OCI-LY3 (cell line): Measurements from ENCODE around the gene FSTL5.

Experiments
- H2AFZ ChIP-seq: fragments of 200-600, 300-600 bp; shearing (Covaris generic); 2 replicates; pipeline ENCODE4 v1.6.0; 2014; ENCODE audit warnings: antibody characterized with exemption, low read depth, low read length
- H3K27ac ChIP-seq: fragments of 200-600, 300-600 bp; sonication (generic); 2 replicates; pipeline ENCODE4 v1.5.1; 2014; ENCODE audit warnings: mild to moderate bottlenecking, low read length, moderate library complexity, mixed read lengths
- H3K27me3 ChIP-seq: fragments of 200-600, 300-600 bp; sonication (generic); 2 replicates; pipeline ENCODE4 v1.6.1; 2014; ENCODE audit warnings: low read depth, low read length, mixed read lengths
- H3K36me3 ChIP-seq: fragments of 200-600, 300-600 bp; sonication (generic); replicated peaks from 2 replicates; pipeline ENCODE3; 2014; ENCODE audit warnings: low read depth, low read length, mixed read lengths
- H3K4me1 ChIP-seq: fragments of 300-600, 200-600 bp; sonication (generic); 2 replicates; pipeline ENCODE4 v1.6.1; 2014; ENCODE audit warnings: low read length, mixed read lengths
- H3K4me2 ChIP-seq: fragments of 200-600, 300-600 bp; sonication (generic); 2 replicates; pipeline ENCODE4 v1.6.1; 2014; ENCODE audit warnings: low read length, mixed read lengths
- H3K4me3 ChIP-seq: fragments of 300-600, 200-600 bp; sonication (generic); 2 replicates; pipeline ENCODE4 v1.5.1; 2014; ENCODE audit warnings: antibody characterized with exemption, mild to moderate bottlenecking, low read length, moderate library complexity
- H3K79me2 ChIP-seq: fragments of 300-600, 200-600 bp; shearing (Covaris generic); 2 replicates; pipeline ENCODE4 v1.6.1; 2014; ENCODE audit warnings: mild to moderate bottlenecking, low read length, mixed read lengths
- H3K9ac ChIP-seq: fragments of 300-600, 200-600 bp; shearing (Covaris generic); 2 replicates; pipeline ENCODE4 v1.6.0; 2014; ENCODE audit warnings: mild to moderate bottlenecking, low read length, moderate library complexity
- H3K9me3 ChIP-seq: fragments of 200-600, 300-600 bp; shearing (Covaris generic); 2 replicates; pipeline ENCODE4 v1.6.1; 2014; ENCODE audit warnings: low read length, mixed read lengths; ENCODE audit not compliant: insufficient read depth
- H4K20me1 ChIP-seq: fragments of 200-600, 300-600 bp; sonication (generic); 2 replicates; pipeline ENCODE4 v1.6.1; 2016; ENCODE audit warnings: low read length, mixed read lengths; ENCODE audit not compliant: insufficient read depth
- EZH2phosphoT487 ChIP-seq: fragments of 200-600 bp; shearing (Covaris generic); IDR thresholded peaks from 2 replicates; pipeline ENCODE4 v1.6.1; 2018; ENCODE audit warnings: antibody characterized with exemption, mixed run types, low read depth
- TF ChIP-seq, protein P1 (sequence below): fragments of 200-600, 300-600 bp; sonication (generic); IDR thresholded peaks from 2 replicates; pipeline ENCODE4 v1.5.1; 2014; ENCODE audit warnings: antibody characterized with exemption, low read length, low read depth

FSTL5 gene

DNA sequence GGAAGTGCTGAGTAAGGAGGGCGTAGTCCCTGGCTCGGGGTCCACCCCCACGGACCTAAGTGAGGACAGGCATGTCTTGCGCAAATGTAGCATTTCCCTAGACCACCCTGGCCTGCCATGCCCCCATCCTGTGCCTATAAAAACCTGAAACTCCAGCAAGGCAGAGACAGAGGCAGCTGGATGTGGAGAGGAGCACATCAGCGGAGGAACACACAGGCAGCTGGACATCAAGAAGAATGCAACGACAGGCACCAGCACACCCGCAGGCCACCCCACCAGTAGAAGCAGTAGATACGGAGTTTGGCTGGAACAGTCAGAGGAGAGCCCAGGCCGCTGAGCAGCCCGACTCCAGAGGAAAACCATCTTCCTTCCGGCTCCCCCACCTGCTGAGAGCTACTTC is 345.9 kb downstream of the FSTL5 start:
- Histone ChIP-seq H3K79me2 (no peaks in the 10 kb centered on the region), H3K4me2 (no peak overlapping the region), H3K4me3 (no peak overlapping the region), H4K20me1 (no peaks in the 10 kb centered on the region), H3K27ac (no peak overlapping the region), H3K27me3 (no peaks in the 10 kb centered on the region), H3K9ac (no peak overlapping the region), H2AFZ (no peak overlapping the region), H3K36me3 (no peaks in the 10 kb centered on the region), H3K9me3 (peaks cover 3% of the 10 kb centered on the region; the same call in 1 of the 2 replicates), H3K4me1 (peaks cover 10% of the 10 kb centered on the region)
- no peak for TF ChIP-seq EZH2phosphoT487
- TF ChIP-seq, protein P1, sequence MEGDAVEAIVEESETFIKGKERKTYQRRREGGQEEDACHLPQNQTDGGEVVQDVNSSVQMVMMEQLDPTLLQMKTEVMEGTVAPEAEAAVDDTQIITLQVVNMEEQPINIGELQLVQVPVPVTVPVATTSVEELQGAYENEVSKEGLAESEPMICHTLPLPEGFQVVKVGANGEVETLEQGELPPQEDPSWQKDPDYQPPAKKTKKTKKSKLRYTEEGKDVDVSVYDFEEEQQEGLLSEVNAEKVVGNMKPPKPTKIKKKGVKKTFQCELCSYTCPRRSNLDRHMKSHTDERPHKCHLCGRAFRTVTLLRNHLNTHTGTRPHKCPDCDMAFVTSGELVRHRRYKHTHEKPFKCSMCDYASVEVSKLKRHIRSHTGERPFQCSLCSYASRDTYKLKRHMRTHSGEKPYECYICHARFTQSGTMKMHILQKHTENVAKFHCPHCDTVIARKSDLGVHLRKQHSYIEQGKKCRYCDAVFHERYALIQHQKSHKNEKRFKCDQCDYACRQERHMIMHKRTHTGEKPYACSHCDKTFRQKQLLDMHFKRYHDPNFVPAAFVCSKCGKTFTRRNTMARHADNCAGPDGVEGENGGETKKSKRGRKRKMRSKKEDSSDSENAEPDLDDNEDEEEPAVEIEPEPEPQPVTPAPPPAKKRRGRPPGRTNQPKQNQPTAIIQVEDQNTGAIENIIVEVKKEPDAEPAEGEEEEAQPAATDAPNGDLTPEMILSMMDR: no peak

DNA sequence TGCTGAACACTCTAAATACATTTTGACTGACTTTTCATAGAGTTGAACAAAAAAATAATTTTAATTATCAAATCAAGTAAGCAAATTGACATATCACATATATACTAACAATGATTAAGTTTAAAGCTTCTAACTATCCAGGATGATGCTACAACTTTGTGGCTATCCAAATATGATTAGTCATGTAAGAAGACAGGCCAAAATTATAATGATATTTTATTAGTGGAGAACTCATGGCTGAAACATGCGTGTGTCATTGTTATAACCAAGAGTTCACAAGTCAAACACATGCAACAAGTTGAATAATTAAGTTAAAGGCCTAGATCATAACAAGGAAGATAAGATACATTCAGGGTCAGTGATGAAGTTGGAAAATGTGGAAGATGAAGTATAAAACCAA is 346.8 kb downstream of the FSTL5 start:
- Histone ChIP-seq H3K27me3 (no peaks in the 10 kb centered on the region), H4K20me1 (no peaks in the 10 kb centered on the region), H3K4me2 (no peak overlapping the region)

DNA sequence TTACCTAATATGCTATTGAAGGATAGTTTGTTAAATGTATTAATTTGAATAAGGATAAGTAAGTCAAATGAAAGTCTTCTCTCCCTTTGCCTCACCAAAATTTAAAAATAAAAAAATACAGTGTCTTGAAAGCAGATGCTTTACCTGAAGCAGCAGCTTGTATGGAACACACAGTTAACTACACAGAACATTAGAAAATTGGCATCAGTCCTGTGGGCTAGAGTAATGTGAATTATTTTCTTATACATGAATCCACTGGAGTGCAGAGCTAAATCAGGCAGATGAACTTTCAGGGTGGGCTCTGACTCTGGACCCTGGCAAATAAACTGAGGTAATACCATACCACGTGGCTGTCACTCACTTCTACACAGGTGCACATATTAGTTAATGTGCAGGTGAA is 348.0 kb downstream of the FSTL5 start:
- Histone ChIP-seq H3K4me2 (no peak overlapping the region), H4K20me1 (no peaks in the 10 kb centered on the region), H3K9ac (no peak overlapping the region), H3K9me3 (no peaks in the 10 kb centered on the region), H3K27ac (no peak overlapping the region), H2AFZ (no peak overlapping the region), H3K4me3 (no peak overlapping the region), H3K4me1 (peaks cover 10% of the 10 kb centered on the region), H3K79me2 (no peaks in the 10 kb centered on the region), H3K27me3 (no peaks in the 10 kb centered on the region), H3K36me3 (no peaks in the 10 kb centered on the region)
- TF ChIP-seq, protein P1: no peak
- no peak for TF ChIP-seq EZH2phosphoT487

More for the DNA sequence above, 346.8 kb downstream of the FSTL5 start:
- Histone ChIP-seq H2AFZ (no peak overlapping the region), H3K36me3 (no peaks in the 10 kb centered on the region), H3K9ac (no peak overlapping the region), H3K9me3 (no peaks in the 10 kb centered on the region), H3K4me3 (no peak overlapping the region), H3K4me1 (peaks cover 10% of the 10 kb centered on the region), H3K79me2 (no peaks in the 10 kb centered on the region), H3K27ac (no peak overlapping the region)
- TF ChIP-seq EZH2phosphoT487: no peak
- TF ChIP-seq, protein P1: no peak

DNA sequence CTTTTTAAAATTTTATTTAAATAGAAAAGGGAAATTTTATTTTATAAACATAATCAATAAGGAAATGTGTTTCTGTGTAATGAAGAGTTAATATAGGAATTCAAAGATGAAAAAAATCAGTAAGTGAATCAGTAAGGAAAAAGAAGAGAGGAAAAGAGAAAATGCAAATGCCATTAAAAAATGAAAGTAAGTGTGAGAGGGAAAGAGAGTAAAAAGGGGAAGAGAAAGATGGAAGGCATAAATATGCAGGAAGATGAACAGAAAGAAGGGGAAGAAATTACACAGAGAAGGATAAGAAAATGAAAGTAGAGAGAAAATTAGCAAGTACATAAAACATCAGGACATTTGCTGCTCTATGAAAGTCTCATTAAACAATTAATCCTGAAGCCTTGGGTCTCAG is 349.9 kb downstream of the FSTL5 start:
- Histone ChIP-seq H3K79me2 (no peaks in the 10 kb centered on the region), H3K4me2 (peak overlapping the region; percentile 4; the same call in 1 of the 2 replicates), H4K20me1 (no peaks in the 10 kb centered on the region), H3K27ac (no peak overlapping the region), H3K4me3 (no peak overlapping the region), H3K36me3 (no peaks in the 10 kb centered on the region), H2AFZ (no peak overlapping the region), H3K9ac (no peak overlapping the region), H3K4me1 (peaks cover 10% of the 10 kb centered on the region), H3K27me3 (no peaks in the 10 kb centered on the region), H3K9me3 (no peaks in the 10 kb centered on the region)
- no peak for TF ChIP-seq EZH2phosphoT487
- TF ChIP-seq, protein P1: no peak
